Psoas muscle (tissue), 8 donors: ENCODE results near the gene GSTO1. TPM values are rescaled to one million over a fixed set of nuclear protein-coding genes. Genes with fewer than 3 reads are reported as not detected.

Experiments
- ATAC-seq, 4 donors: fragments of 200-7000 bp; cut with Tn5 transposase; one replicate each; pipeline ENCODE4 v1.9.1; 2020; ENCODE audit warnings: moderate library complexity in 3 of 4, mild to moderate bottlenecking in 2 of 4
- DNase-seq, 2 donors: peaks; one replicate each; pipeline ENCODE4 v3.0.0-alpha.2; 2020
- H3K27ac ChIP-seq: fragments of 200-600 bp; one replicate; pipeline ENCODE4 v1.8.0; 2022
- H3K27me3 ChIP-seq, 3 donors: fragments of 200-600 bp in 1 of 3; one replicate each; pipeline versions ENCODE4 v1.6.1 to v1.8.0; 2013 to 2022; ENCODE audit warnings: low read length in 2 of 3, mild to moderate bottlenecking in 2 of 3, moderate library complexity in 1 of 3; ENCODE audit not compliant: insufficient read depth in 3 of 3
- H3K36me3 ChIP-seq, 2 donors: fragments of 200-600 bp in 1 of 2; one replicate each; pipeline versions ENCODE4 v1.6.1 to v1.8.0; 2013 to 2022; ENCODE audit warnings: low read depth in 1 of 2, mild to moderate bottlenecking in 1 of 2, moderate library complexity in 1 of 2; ENCODE audit not compliant: insufficient read depth in 1 of 2
- H3K4me1 ChIP-seq: fragments of 200-600 bp; one replicate; pipeline ENCODE4 v1.8.0; 2022
- H3K4me3 ChIP-seq: fragments of 200-600 bp; one replicate; pipeline ENCODE4 v1.8.0; 2022; ENCODE audit warnings: mild to moderate bottlenecking
- H3K9me3 ChIP-seq: fragments of 200-600 bp; one replicate; pipeline ENCODE4 v1.8.0; 2022
- CTCF ChIP-seq: fragments of 200-600 bp; IDR thresholded peaks from one replicate; pipeline ENCODE4 v1.8.0; 2022; ENCODE audit warnings: antibody characterized with exemption
- WGBS, 3 donors: extraction: QIAGEN DNeasy Blood & Tissue Kit; methylation state at CpG; one replicate each; pipeline versions ENCODE4 v1.1.6 to v1.1.7; 2013; 5-methylcytosine and 5-hydroxymethylcytosine counted together
- intact Hi-C, 2 donors: fragments of 100-400 bp; cut with DNase I; formaldehyde crosslinking; loops; one replicate each; pipeline versions ENCODE4 v1.11.0 to v1.14.2; 2022
- polyA plus RNA-seq, 3 donors: library from polyadenylated mRNA; stranded (reverse); fragments of 200-250 nt; gene quantifications; one replicate each; pipeline ENCODE4 v1.2.3, GENCODE V29; 2013
- total RNA-seq, 4 donors: library from RNA; stranded (reverse); fragmentation: NEBNext Ultra II Directional in 2 of 4; extraction: Animal tissue kit (Norgen Biotek cat#: 25700) in 2 of 4; gene quantifications; one replicate each; pipeline versions ENCODE4 v1.2.1 to v1.2.4, GENCODE V29; 2021 to 2023
- donor health status: healthy with polysubstance abuse.
- donor health status: DM: no; HTN: no; CAD: no; lungs with moderate emphysema.
- donor health status: Bipolar disorder and iron deficiency.
- donor health status: healthy.
- donor health status: DM: yes; HTN: yes; CAD: no.
- donor health status: DM: no; HTN: no; CAD: no.
- donor health status: DM: no; HTN: no; CAD: no.
- donor health status: DM: yes; HTN: yes; CAD: no.

GSTO1 gene
- total and polyA plus RNA-seq, 7 donors, result 73.7 to 742 (median 120) TPM

GRCh38 chr10:104316321-104317099 is 61.8 kb downstream of the GSTO1 start:
- WGBS, 3 donors, result 86 to 91% (median 86%) methylated on average over 9 of the region's 9 CpGs
- Histone ChIP-seq H3K4me1 (peaks cover 31% of the 10 kb centered on the region), H3K4me3 (no peak overlapping the region), H3K27me3 (no peaks in the 10 kb centered on the region), H3K9me3 (no peaks in the 10 kb centered on the region), H3K27ac (no peak overlapping the region), H3K36me3 (peaks cover 9 to 33% of the 10 kb centered on the region in 2 donors)
- ATAC-seq (no peak), DNase-seq (no peak)
- intact Hi-C loops, result no loop called here
- TF ChIP-seq CTCF, result no peak

Other genes with a start within 250 kb of the GSTO1 start
- under 1 TPM in 1 of 4 donors, not detected in 3; 0.10 TPM for gene COL17A1, start 169.0 kb upstream of the GSTO1 start, total RNA-seq
- gene COL17A1, start 169.0 kb upstream of the GSTO1 start, polyA plus RNA-seq, result under 1 TPM; 0.01 to 0.18 (median 0.01) TPM
- 1 to 10 TPM; 3.5 to 5.6 (median 3.9) TPM for gene SFR1, start 132.7 kb upstream of the GSTO1 start, total RNA-seq
- 1 to 10 TPM; 4.1 to 9.6 (median 5.5) TPM for gene SFR1, start 132.7 kb upstream of the GSTO1 start, polyA plus RNA-seq
- gene CFAP43, start 22.5 kb upstream of the GSTO1 start, total RNA-seq, result under 1 TPM in 1 of 4 donors, not detected in 3; 0.04 TPM
- gene CFAP43, start 22.5 kb upstream of the GSTO1 start, polyA plus RNA-seq, result under 1 TPM in 2 of 3 donors, not detected in 1; 0.11 to 0.44 TPM
- gene GSTO2, start 14.3 kb downstream of the GSTO1 start, total RNA-seq, result 1 to 10 TPM; 1.2 to 3.3 (median 2.0) TPM
- gene GSTO2, start 14.3 kb downstream of the GSTO1 start, polyA plus RNA-seq, result 1 to 10 TPM in 2 of 3 donors, under 1 TPM in 1; 0.23 to 4.6 (median 1.1) TPM
- 10 to 100 TPM in 1 of 4 donors, 1 to 10 TPM in 3; 7.2 to 25.6 (median 8.6) TPM for gene ITPRIP, start 83.6 kb downstream of the GSTO1 start, total RNA-seq
- gene ITPRIP, start 83.6 kb downstream of the GSTO1 start, polyA plus RNA-seq, result 100 to 1,000 TPM in 1 of 3 donors, 10 to 100 TPM in 1, 1 to 10 TPM in 1; 6.2 to 118 (median 12.3) TPM
- gene CFAP58, start 98.9 kb downstream of the GSTO1 start, total RNA-seq, result under 1 TPM; 0.21 to 0.74 (median 0.56) TPM
- 1 to 10 TPM in 1 of 3 donors, under 1 TPM in 2; 0.04 to 1.4 (median 0.07) TPM for gene CFAP58, start 98.9 kb downstream of the GSTO1 start, polyA plus RNA-seq